Activated naive CD8-positive, alpha-beta T cell treated with anti-CD3 and anti-CD28 coated beads, Interleukin-2, amount 50 U/mL, for 16 hours (primary cell): ENCODE results near the gene PRSS2.
"Not testable (repeated sequence)": the region's sequence is repeated elsewhere in the genome, so short reads cannot be mapped to it uniquely, and the experiment has no call there.

Experiments
- DNase-seq: peaks from one replicate; pipeline ENCODE4 v3.0.0-alpha.2; 2020; ENCODE audit warnings: low read depth, low spot score

Gene PRSS2

GRCh38 chr7:142759433-142759832, 11.3 kb upstream of the PRSS2 start:
- no peak for DNase-seq

- DNase-seq = no peak
Measured at GRCh38 chr7:142760071-142760642, 10.6 kb upstream of the PRSS2 start.

GRCh38 chr7:142761606-142762005, 9.2 kb upstream of the PRSS2 start:
- DNase-seq = not testable (repeated sequence)

GRCh38 chr7:142762104-142762503, 8.7 kb upstream of the PRSS2 start:
- no peak for DNase-seq

- DNase-seq = no peak
Measured at GRCh38 chr7:142767451-142767850, 3.3 kb upstream of the PRSS2 start.

GRCh38 chr7:142767861-142768260, 2.9 kb upstream of the PRSS2 start:
- DNase-seq = no peak

GRCh38 chr7:142768885-142769284, 1.9 kb upstream of the PRSS2 start:
- DNase-seq = not testable (repeated sequence)

- no peak for DNase-seq
Measured at GRCh38 chr7:142771353-142771723, 568 bp downstream of the PRSS2 start.

GRCh38 chr7:142772051-142772450, 1.3 kb downstream of the PRSS2 start:
- DNase-seq = no peak

GRCh38 chr7:142772673-142773072, 1.9 kb downstream of the PRSS2 start:
- DNase-seq = no peak

GRCh38 chr7:142773230-142773629, 2.5 kb downstream of the PRSS2 start:
- DNase-seq = no peak

- DNase-seq = no peak
Measured at GRCh38 chr7:142773937-142774744, 3.4 kb downstream of the PRSS2 start.

GRCh38 chr7:142774826-142775225, 4.1 kb downstream of the PRSS2 start:
- DNase-seq = no peak

- DNase-seq = not testable (repeated sequence)
Measured at GRCh38 chr7:142775351-142776115, 4.8 kb downstream of the PRSS2 start.

- DNase-seq = no peak
Measured at GRCh38 chr7:142776206-142776844, 5.6 kb downstream of the PRSS2 start.

GRCh38 chr7:142776845-142777225, 6.1 kb downstream of the PRSS2 start:
- DNase-seq = not testable (repeated sequence)

GRCh38 chr7:142777318-142777717, 6.5 kb downstream of the PRSS2 start:
- no peak for DNase-seq

- DNase-seq = peak; percentile 56
Measured at GRCh38 chr7:142782922-142783900, 12.4 kb downstream of the PRSS2 start.

- DNase-seq = no peak
Measured at GRCh38 chr7:142784096-142784495, 13.3 kb downstream of the PRSS2 start.

GRCh38 chr7:142784716-142785115, 13.9 kb downstream of the PRSS2 start:
- no peak for DNase-seq

GRCh38 chr7:142785841-142786250, 15.1 kb downstream of the PRSS2 start:
- peak; percentile 57 for DNase-seq
